Mesenchymal stem cell (in vitro differentiated cells and primary cell): ENCODE results near the gene INPP5A.

Experiments
- DNase-seq: peaks from one replicate; pipeline ENCODE4 v3.0.0-alpha.2; 2013
- H2AFZ ChIP-seq: one replicate; pipeline ENCODE4 v1.6.1; 2013; ENCODE audit warnings: low read depth, mild to moderate bottlenecking, control low read depth, inconsistent platforms, low read length, moderate library complexity
- H2AK5ac ChIP-seq: 2 replicates; pipeline ENCODE4 v1.6.1; 2013; ENCODE audit warnings: low read length, moderate library complexity, mild to moderate bottlenecking, inconsistent platforms; ENCODE audit not compliant: severe bottlenecking
- H2BK120ac ChIP-seq: one replicate; pipeline ENCODE4 v1.6.1; 2013; ENCODE audit warnings: low read depth, mild to moderate bottlenecking, inconsistent platforms, low read length, moderate library complexity
- H2BK12ac ChIP-seq, 2 experiments: one replicate each; pipeline ENCODE4 v1.6.1; 2013; ENCODE audit warnings: inconsistent platforms in 2 of 2, low read length in 2 of 2, mild to moderate bottlenecking in 2 of 2, moderate library complexity in 2 of 2, control low read depth in 1 of 2
- H2BK15ac ChIP-seq: one replicate; pipeline ENCODE4 v1.6.1; 2013; ENCODE audit warnings: mild to moderate bottlenecking, low read depth, inconsistent platforms; ENCODE audit not compliant: poor library complexity, severe bottlenecking
- H2BK5ac ChIP-seq: 2 replicates; pipeline ENCODE4 v1.6.1; 2013; ENCODE audit warnings: low read depth, mild to moderate bottlenecking, low read length, control low read depth, inconsistent platforms; ENCODE audit not compliant: poor library complexity, severe bottlenecking
- H3K14ac ChIP-seq, 2 experiments: one replicate each; pipeline ENCODE4 v1.6.1; 2013; ENCODE audit warnings: inconsistent platforms in 2 of 2, low read length in 2 of 2, control low read depth in 1 of 2, mild to moderate bottlenecking in 1 of 2, moderate library complexity in 1 of 2
- H3K18ac ChIP-seq, 2 experiments: one replicate each; pipeline ENCODE4 v1.6.1; 2013; ENCODE audit warnings: inconsistent platforms in 2 of 2, low read length in 2 of 2, control low read depth in 1 of 2, low read depth in 1 of 2, mild to moderate bottlenecking in 1 of 2
- H3K23ac ChIP-seq, 2 experiments: one replicate each; pipeline ENCODE4 v1.6.1; 2013; ENCODE audit warnings: inconsistent platforms in 2 of 2, low read length in 2 of 2, mild to moderate bottlenecking in 2 of 2, moderate library complexity in 2 of 2, control low read depth in 1 of 2
- H3K27ac ChIP-seq: 2 replicates; pipeline ENCODE4 v1.5.1; 2013; ENCODE audit warnings: mild to moderate bottlenecking, moderate library complexity, low read length, control low read depth, inconsistent platforms; ENCODE audit not compliant: poor library complexity, severe bottlenecking
- H3K27me3 ChIP-seq, 2 experiments: 2 replicates each; pipeline versions ENCODE4 v1.6.1 to v1.7.0; 2013; ENCODE audit warnings: low read length in 2 of 2, mild to moderate bottlenecking in 2 of 2, moderate library complexity in 2 of 2, control low read depth in 1 of 2, inconsistent platforms in 1 of 2; ENCODE audit not compliant: control insufficient read depth in 1 of 2, insufficient read depth in 1 of 2
- H3K36me3 ChIP-seq, 2 experiments: 2 replicates each; pipeline versions ENCODE4 v1.6.1 to v1.7.0; 2013; ENCODE audit warnings: low read length in 2 of 2, control low read depth in 1 of 2, inconsistent platforms in 1 of 2, low read depth in 1 of 2, mild to moderate bottlenecking in 1 of 2; ENCODE audit not compliant: insufficient read depth in 2 of 2, control insufficient read depth in 1 of 2
- H3K4ac ChIP-seq, 2 experiments: one replicate each; pipeline ENCODE4 v1.6.1; 2013; ENCODE audit warnings: inconsistent platforms in 2 of 2, low read length in 2 of 2, mild to moderate bottlenecking in 2 of 2, moderate library complexity in 2 of 2, control low read depth in 1 of 2, low read depth in 1 of 2
- H3K4me1 ChIP-seq: 2 replicates; pipeline ENCODE4 v1.6.1; 2013; ENCODE audit warnings: low read depth, low read length, control low read depth; ENCODE audit not compliant: control insufficient read depth, insufficient read depth
- H3K4me2 ChIP-seq: 2 replicates; pipeline ENCODE4 v1.6.1; 2013; ENCODE audit warnings: low read length, mild to moderate bottlenecking, inconsistent platforms; ENCODE audit not compliant: poor library complexity, severe bottlenecking
- H3K4me3 ChIP-seq, 2 experiments: 2 replicates each; pipeline versions ENCODE4 v1.5.1 to v1.7.0; 2013; ENCODE audit warnings: low read length in 2 of 2, mild to moderate bottlenecking in 2 of 2, control low read depth in 1 of 2, low read depth in 1 of 2; ENCODE audit not compliant: insufficient read depth in 1 of 2
- H3K79me1 ChIP-seq: replicated peaks from 2 replicates; pipeline ENCODE4 v1.6.1; 2013; ENCODE audit warnings: mild to moderate bottlenecking, control low read depth, low read length, inconsistent platforms; ENCODE audit not compliant: poor library complexity, severe bottlenecking
- H3K9ac ChIP-seq: 2 replicates; pipeline ENCODE4 v1.7.0; 2013; ENCODE audit warnings: mild to moderate bottlenecking, low read length, moderate library complexity
- H3K9me3 ChIP-seq: 2 replicates; pipeline ENCODE4 v1.7.0; 2013; ENCODE audit warnings: mild to moderate bottlenecking, low read length; ENCODE audit not compliant: control insufficient read depth
- H4K8ac ChIP-seq: one replicate; pipeline ENCODE4 v1.6.1; 2013; ENCODE audit warnings: inconsistent platforms, mild to moderate bottlenecking, low read length, moderate library complexity
- H4K91ac ChIP-seq: one replicate; pipeline ENCODE4 v1.6.1; 2013; ENCODE audit warnings: mild to moderate bottlenecking, low read length, inconsistent platforms
- WGBS: methylation state at CpG from one replicate; pipeline ENCODE4 v1.1.7; 2013; ENCODE audit warnings: mixed read lengths; 5-methylcytosine and 5-hydroxymethylcytosine counted together

Gene INPP5A

DNA sequence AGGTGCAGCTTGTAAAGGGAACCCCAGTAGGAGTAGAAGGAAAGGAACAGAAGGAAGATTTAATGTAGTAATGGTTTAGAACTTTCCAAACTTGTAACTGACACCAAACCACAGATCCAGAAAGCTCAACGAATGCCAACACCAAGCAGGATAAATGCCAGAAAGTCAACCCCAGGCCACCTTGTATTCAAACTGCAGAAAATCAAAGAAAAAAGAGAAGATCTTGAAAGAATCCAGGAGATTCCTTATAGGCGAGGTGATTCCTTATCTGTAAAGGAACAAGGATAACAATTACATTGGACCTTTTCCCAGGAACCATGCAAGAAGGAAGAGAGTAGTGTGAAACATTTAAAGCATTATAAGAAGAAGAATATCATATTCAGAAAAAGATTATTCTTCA, 154.7 kb downstream of the INPP5A start:
- Histone ChIP-seq H3K23ac (no peak overlapping the region), H2BK15ac (no peak overlapping the region), H3K4me3 (no peak overlapping the region), H3K4me2 (no peak overlapping the region), H2BK12ac (no peak overlapping the region), H3K27me3 (no peaks in the 10 kb centered on the region), H2AFZ (no peak overlapping the region), H4K91ac (no peak overlapping the region), H2AK5ac (no peak overlapping the region), H3K36me3 (peaks cover 12 to 40% of the 10 kb centered on the region in 2 experiments), H3K4ac (no peak overlapping the region), H2BK5ac (no peak overlapping the region), H3K14ac (no peak overlapping the region), H3K9me3 (peaks cover 15% of the 10 kb centered on the region), H3K4me1 (peaks cover 11% of the 10 kb centered on the region), H4K8ac (no peak overlapping the region), H3K18ac (no peak overlapping the region), H3K27ac (no peak overlapping the region), H3K79me1 (peaks cover 40% of the 10 kb centered on the region), H3K9ac (no peak overlapping the region), H2BK120ac (no peak overlapping the region)
- WGBS = 80% methylated on average over 2 of the region's 2 CpGs
- DNase-seq = no peak

DNA sequence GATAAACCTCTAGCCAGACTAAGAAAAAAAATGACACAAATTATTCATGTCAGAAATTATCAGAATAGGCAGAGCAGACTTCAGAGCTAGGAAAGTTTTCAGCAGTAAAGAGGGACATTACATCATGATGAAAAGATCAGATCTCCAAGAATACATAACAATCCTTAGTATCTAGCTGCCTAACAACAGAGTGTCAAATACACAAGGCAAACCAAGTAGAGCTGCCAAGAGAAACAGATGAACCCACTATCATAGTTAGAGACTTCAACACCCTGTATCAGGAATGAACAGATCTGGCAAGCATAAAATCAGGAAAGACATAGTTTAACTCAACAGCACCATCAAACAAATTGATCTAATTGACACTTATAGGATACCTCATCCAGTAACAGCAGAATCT, 156.1 kb downstream of the INPP5A start:
- Histone ChIP-seq H3K9ac (no peak overlapping the region), H3K4me2 (no peak overlapping the region), H3K4ac (no peak overlapping the region), H3K9me3 (peaks cover 15% of the 10 kb centered on the region), H3K23ac (no peak overlapping the region), H3K18ac (no peak overlapping the region), H3K79me1 (peaks cover 32% of the 10 kb centered on the region), H3K36me3 (peaks cover 12 to 43% of the 10 kb centered on the region in 2 experiments), H2BK12ac (no peak overlapping the region), H2BK5ac (no peak overlapping the region), H3K27ac (no peak overlapping the region), H3K27me3 (no peaks in the 10 kb centered on the region), H4K91ac (no peak overlapping the region), H3K4me3 (no peak overlapping the region), H2BK15ac (no peak overlapping the region), H3K14ac (no peak overlapping the region), H2BK120ac (no peak overlapping the region), H4K8ac (no peak overlapping the region), H3K4me1 (peaks cover 5% of the 10 kb centered on the region), H2AFZ (no peak overlapping the region), H2AK5ac (no peak overlapping the region)
- no peak for DNase-seq

DNA sequence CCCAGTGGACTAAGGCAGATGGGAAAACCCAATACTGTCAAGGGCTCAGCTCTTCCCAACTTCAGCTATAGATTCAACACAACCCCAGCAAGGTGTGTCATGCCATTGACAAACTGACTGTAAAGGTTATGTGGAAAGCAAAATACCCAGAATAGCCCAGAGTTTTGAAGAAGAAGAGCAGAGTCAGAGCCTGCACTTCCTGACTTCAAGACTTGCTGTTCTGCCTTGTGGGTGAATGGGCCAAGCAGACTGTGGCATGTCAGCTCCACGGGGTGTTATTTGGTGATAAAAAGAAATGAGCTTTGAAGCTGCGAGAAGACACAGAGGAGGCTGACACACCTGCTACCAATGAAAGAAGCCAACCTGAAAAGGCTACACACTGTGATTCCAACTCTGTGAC, 158.6 kb downstream of the INPP5A start:
- Histone ChIP-seq H3K36me3 (peaks cover 4 to 37% of the 10 kb centered on the region in 2 experiments), H2BK12ac (no peak overlapping the region), H4K8ac (no peak overlapping the region), H4K91ac (no peak overlapping the region), H3K4me3 (no peak overlapping the region), H2AFZ (no peak overlapping the region), H2BK5ac (no peak overlapping the region), H2BK120ac (no peak overlapping the region), H3K27me3 (no peaks in the 10 kb centered on the region), H3K27ac (no peak overlapping the region), H3K79me1 (peaks cover 28% of the 10 kb centered on the region), H3K14ac (no peak overlapping the region), H3K9ac (no peak overlapping the region), H3K4ac (no peak overlapping the region), H3K23ac (no peak overlapping the region), H3K4me2 (no peak overlapping the region), H3K9me3 (peaks cover 15% of the 10 kb centered on the region), H3K4me1 (peaks cover 17% of the 10 kb centered on the region), H2BK15ac (no peak overlapping the region), H3K18ac (no peak overlapping the region), H2AK5ac (no peak overlapping the region)
- no peak for DNase-seq
- 96% methylated on average over 2 of the region's 2 CpGs for WGBS

- H3K79me1 ChIP-seq = peaks cover 31% of the 10 kb centered on the region
- no peak overlapping the region for H4K91ac ChIP-seq
- 99% methylated on average over 8 of the region's 13 CpGs for WGBS
- H3K27me3 ChIP-seq = no peaks in the 10 kb centered on the region
- no peak overlapping the region for H3K9ac ChIP-seq
- H3K9me3 ChIP-seq = peaks cover 15% of the 10 kb centered on the region
- no peak overlapping the region for H4K8ac ChIP-seq
- no peak overlapping the region for H2BK5ac ChIP-seq
- no peak overlapping the region for H3K4ac ChIP-seq
- peaks cover 19% of the 10 kb centered on the region for H3K4me1 ChIP-seq
- peaks cover 0 to 36% of the 10 kb centered on the region in 2 experiments for H3K36me3 ChIP-seq
- no peak overlapping the region for H3K4me2 ChIP-seq
- no peak overlapping the region for H3K4me3 ChIP-seq
- no peak overlapping the region for H2BK12ac ChIP-seq
- no peak overlapping the region for H2AFZ ChIP-seq
- no peak overlapping the region for H2BK120ac ChIP-seq
- H2BK15ac ChIP-seq = no peak overlapping the region
- H3K27ac ChIP-seq = no peak overlapping the region
- no peak overlapping the region for H3K14ac ChIP-seq
- no peak for DNase-seq
- H3K23ac ChIP-seq = no peak overlapping the region
- no peak overlapping the region for H2AK5ac ChIP-seq
- no peak overlapping the region for H3K18ac ChIP-seq
Observed at GRCh38 chr10:132696728-132697577, 159.4 kb downstream of the INPP5A start.
